Epithelial cell of proximal tubule (primary cell): ENCODE data around the gene MOB3B. TPM values are rescaled to one million over a fixed set of nuclear protein-coding genes. Genes with fewer than 3 reads are reported as not detected.

Experiments
- DNase-seq: peaks from one replicate; pipeline ENCODE4 v3.0.0-alpha.2; 2011; ENCODE audit warnings: low read depth
- H3K4me3 ChIP-seq: 2 replicates; pipeline ENCODE4 v1.5.1; 2011; ENCODE audit warnings: low read depth, mild to moderate bottlenecking, low read length
- CTCF ChIP-seq: conservative IDR thresholded peaks from 2 replicates; pipeline ENCODE4 v1.5.1; 2012; ENCODE audit warnings: low read depth, mild to moderate bottlenecking, low read length
- total RNA-seq: library from RNA; depleted of rRNA; stranded (reverse); fragments of >200 nt; gene quantifications from 2 replicates; pipeline ENCODE4 v1.2.3, GENCODE V29; 2015

Gene MOB3B
- total RNA-seq, 1 donor from 2014 or later: 2.9 TPM

GRCh38 chr9:27344776-27345175, 184.8 kb downstream of the MOB3B start:
- no peak for TF ChIP-seq CTCF

DNA sequence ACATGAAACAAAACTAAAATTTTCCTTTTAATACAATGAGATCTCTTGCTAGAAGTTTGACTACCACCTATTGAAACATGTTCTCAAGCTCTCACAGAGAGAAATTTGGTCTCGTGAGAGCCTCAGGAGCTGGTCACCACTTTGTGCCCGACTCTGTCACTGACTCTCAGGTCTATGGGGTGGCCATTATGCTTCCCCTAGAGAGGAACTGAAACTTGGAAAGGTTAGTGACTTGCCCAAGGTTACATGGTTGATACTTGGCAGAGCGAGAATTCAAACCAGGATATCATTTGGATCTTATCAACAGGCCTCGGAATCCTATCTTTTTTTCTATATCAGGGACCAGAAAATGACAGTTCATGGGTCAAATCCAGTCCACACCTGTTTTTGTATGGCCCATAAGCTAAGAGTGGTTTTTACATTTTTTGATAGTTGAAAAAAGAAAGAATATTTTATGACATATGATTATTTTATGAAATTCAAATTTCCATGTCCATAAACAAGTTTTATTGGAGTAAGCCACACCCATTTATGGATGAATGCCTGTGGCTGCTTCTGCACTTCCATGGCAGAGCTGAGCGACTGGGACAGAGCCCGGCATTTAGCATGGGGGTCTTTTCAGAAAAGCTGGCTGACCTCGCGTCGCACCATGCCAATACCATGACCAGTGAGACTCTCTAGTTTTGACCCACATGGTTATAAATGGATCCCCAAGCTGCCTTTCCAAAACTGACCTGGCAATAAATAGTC, 187.9 kb downstream of the MOB3B start:
- no peak for TF ChIP-seq CTCF
- no peak for DNase-seq
- no peak overlapping the region for H3K4me3 ChIP-seq

More at GRCh38 chr9:27344776-27345175, 184.8 kb downstream of the MOB3B start:
- no peak overlapping the region for H3K4me3 ChIP-seq
- no peak for DNase-seq

DNA sequence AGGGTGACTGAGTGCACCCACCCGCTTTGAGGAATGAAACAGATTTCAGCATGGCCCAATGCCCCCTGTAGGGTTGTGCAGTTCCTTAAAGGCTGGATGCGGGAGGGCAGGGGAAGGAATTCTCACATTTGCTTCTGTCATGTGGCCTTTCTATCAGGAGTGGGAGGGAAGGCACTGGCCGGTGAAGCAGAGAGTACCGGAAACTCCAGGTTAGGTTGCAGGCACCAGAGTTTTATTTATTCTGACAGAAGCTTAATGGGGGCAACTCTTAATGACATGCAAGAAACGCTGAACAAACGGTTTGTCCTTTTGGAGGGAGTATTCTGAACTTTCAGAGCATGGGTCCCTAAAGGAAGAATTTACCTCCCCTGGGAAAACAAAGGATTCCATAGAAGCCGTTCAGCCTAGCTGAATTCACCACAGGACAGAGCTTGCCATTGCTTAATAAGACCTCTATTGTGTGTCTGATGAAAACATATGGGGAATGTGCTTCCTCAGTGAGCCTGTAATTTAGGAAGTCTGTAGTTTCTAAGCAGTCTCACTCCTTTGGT, 188.6 kb downstream of the MOB3B start:
- DNase-seq: no peak
- TF ChIP-seq CTCF: no peak

GRCh38 chr9:27340285-27340674, 189.3 kb downstream of the MOB3B start:
- H3K4me3 ChIP-seq: no peak overlapping the region
- DNase-seq: no peak
- no peak for TF ChIP-seq CTCF

More for the DNA sequence above, 188.6 kb downstream of the MOB3B start:
- H3K4me3 ChIP-seq: no peak overlapping the region

GRCh38 chr9:27339661-27340284, 189.8 kb downstream of the MOB3B start:
- TF ChIP-seq CTCF: no peak
- no peak overlapping the region for H3K4me3 ChIP-seq
- DNase-seq: no peak

DNA sequence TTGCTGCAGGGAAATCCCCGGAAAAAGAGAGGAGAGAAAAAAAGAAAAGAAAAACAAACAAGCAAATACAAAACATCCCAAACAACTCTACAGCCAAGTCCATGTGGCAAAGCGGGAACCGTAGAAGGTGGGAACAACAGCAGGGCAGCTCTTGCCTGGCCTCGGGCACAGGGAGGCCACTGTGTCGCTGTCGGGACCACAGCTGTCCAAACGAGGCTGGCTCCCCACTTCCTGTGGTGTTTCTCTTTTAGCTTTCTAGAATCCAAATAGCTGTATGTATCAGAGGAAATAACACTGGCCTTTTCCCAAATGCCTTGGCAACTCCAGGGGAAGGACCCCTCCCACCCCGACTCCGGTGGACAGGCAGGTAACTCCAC, 191.1 kb downstream of the MOB3B start:
- DNase-seq: no peak
- TF ChIP-seq CTCF: no peak
- H3K4me3 ChIP-seq: no peak overlapping the region
